ENCODE data around the gene TMEM106A. TPM values are rescaled to one million over a fixed set of nuclear protein-coding genes. Genes with fewer than 3 reads are reported as not detected.

Gene TMEM106A
- total and polyA plus RNA-seq, 2 donors (not counting 1 experiment from before 2014, with no cell fraction given): 23.7 to 66.0 TPM

DNA sequence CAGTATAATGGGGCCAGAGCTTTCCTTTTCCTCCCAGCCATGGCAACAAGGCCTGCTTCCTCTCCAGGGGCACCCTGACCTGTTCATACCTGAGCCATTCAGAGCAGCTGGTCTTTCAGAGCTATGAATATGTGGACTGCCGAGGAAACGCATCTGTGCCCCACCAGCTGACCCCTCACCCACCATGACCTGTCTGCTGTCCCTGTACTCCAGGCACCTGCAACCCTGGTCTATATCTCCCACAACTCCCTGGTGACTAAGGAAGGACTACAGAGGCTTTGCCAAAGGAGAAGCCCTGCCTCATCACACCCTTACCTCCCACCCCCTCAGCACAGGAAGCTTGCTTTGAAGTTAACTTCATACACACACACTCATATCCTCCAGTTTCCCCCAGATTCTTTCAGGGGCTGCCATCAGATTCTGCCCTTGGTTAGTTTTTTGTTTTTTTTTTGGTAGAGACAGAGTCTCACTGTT is 6.0 kb downstream of the TMEM106A start:
- Mint-ChIP-seq H3K4me1 (peaks cover 27% of the 10 kb centered on the region), H3K27ac (no peak overlapping the region), H3K4me3 (no peak overlapping the region), H3K27me3 (no peaks in the 10 kb centered on the region), H3K9me3 (ENCODE audit: insufficient read depth) (no peaks in the 10 kb centered on the region)
- Histone ChIP-seq H3K9ac (ENCODE audit: low read length) (no peak overlapping the region), H3K27ac (ENCODE audit: low read length in 2 of 2) (no peak overlapping the region), H3K36me3 (replicated peaks in 1 of 2; ENCODE audit: control extremely low read depth in 1 of 2, control insufficient read depth in 1 of 2, extremely low read depth in 1 of 2, insufficient read depth in 2 of 2, low read length in 1 of 2) (peaks cover 20 to 59% of the 10 kb centered on the region in 2 experiments), H3K79me2 (ENCODE audit: control insufficient read depth, insufficient read depth, low read length) (peaks cover 10% of the 10 kb centered on the region), H2AFZ (ENCODE audit: insufficient read depth, low read depth, low read length, poor library complexity, severe bottlenecking) (no peak overlapping the region), H3K9me3 (ENCODE audit: control extremely low read depth in 1 of 3, control insufficient read depth in 2 of 3, insufficient read depth in 1 of 3, low read length in 2 of 3) (no peaks in the 10 kb centered on the region), H3K4me2 (replicated peaks; ENCODE audit: low read depth, low read length, poor library complexity, severe bottlenecking) (no peak overlapping the region), H3K27me3 (replicated peaks in 1 of 4; ENCODE audit: control extremely low read depth in 1 of 4, control insufficient read depth in 3 of 4, insufficient read depth in 4 of 4, low read length in 3 of 4) (no peaks in the 10 kb centered on the region), H3K4me1 (ENCODE audit: control insufficient read depth in 2 of 2, insufficient read depth in 2 of 2, low read length in 2 of 2) (peaks cover 8 to 12% of the 10 kb centered on the region in 2 donors), H3K4me3 (ENCODE audit: control extremely low read depth in 1 of 5, extremely low read depth in 1 of 5, insufficient read depth in 1 of 5, low read depth in 2 of 5, low read length in 4 of 5) (no peak overlapping the region), H4K20me1 (ENCODE audit: control insufficient read depth, insufficient read depth, low read length, poor library complexity, severe bottlenecking) (no peaks in the 10 kb centered on the region)
- WGBS (ENCODE audit: insufficient coverage): 100% methylated on average over 2 of the region's 2 CpGs
- intact Hi-C loops (cut with micrococcal nuclease): no loop called here
- ChIA-PET POLR2A (interaction anchor here (0.6 kb wide), 1 partner anchor 98 kb away, joined by 5 read pairs; no protein-coding TSS in a partner anchor), CTCF (no interaction called here)
- no peak for DNase-seq
- no peak for TF ChIP-seq EZH2 (IDR thresholded peaks at IDR 0.05; ENCODE audit: borderline replicate concordance, insufficient read depth, low read depth, low read length, poor library complexity, severe bottlenecking)
- TF ChIP-seq, protein P1, sequence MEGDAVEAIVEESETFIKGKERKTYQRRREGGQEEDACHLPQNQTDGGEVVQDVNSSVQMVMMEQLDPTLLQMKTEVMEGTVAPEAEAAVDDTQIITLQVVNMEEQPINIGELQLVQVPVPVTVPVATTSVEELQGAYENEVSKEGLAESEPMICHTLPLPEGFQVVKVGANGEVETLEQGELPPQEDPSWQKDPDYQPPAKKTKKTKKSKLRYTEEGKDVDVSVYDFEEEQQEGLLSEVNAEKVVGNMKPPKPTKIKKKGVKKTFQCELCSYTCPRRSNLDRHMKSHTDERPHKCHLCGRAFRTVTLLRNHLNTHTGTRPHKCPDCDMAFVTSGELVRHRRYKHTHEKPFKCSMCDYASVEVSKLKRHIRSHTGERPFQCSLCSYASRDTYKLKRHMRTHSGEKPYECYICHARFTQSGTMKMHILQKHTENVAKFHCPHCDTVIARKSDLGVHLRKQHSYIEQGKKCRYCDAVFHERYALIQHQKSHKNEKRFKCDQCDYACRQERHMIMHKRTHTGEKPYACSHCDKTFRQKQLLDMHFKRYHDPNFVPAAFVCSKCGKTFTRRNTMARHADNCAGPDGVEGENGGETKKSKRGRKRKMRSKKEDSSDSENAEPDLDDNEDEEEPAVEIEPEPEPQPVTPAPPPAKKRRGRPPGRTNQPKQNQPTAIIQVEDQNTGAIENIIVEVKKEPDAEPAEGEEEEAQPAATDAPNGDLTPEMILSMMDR (IDR thresholded peaks at IDR 0.05): no peak
- no peak for ATAC-seq (ENCODE audit: low read depth)

DNA sequence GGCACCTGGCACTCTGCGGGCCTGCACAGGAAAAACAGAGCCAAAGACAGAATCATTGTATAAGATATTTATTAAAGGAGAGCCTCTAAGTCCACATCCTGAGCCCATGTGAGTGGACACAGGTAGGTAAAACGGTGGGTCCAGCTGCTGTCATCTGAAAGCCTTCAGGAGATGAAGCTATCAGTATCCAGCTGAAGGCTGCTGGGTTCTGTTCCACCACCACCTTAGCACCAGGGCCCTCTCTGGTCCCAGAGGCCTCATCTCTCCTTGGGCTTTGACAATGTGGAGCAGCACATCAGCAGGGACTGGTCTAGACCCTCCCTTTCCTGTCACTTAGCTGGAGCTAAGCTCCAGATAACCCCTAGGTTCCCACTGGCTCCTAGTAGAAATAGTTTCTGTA is 7.3 kb downstream of the TMEM106A start:
- Mint-ChIP-seq H3K27me3 (no peaks in the 10 kb centered on the region), H3K9me3 (ENCODE audit: insufficient read depth) (no peaks in the 10 kb centered on the region), H3K4me3 (no peak overlapping the region), H3K27ac (no peak overlapping the region), H3K4me1 (peaks cover 14% of the 10 kb centered on the region)
- Histone ChIP-seq H3K9ac (ENCODE audit: low read length) (no peak overlapping the region), H3K27ac (ENCODE audit: low read length in 2 of 2) (no peak overlapping the region), H3K27me3 (replicated peaks in 1 of 4; ENCODE audit: control extremely low read depth in 1 of 4, control insufficient read depth in 3 of 4, insufficient read depth in 4 of 4, low read length in 3 of 4) (no peaks in the 10 kb centered on the region), H4K20me1 (ENCODE audit: control insufficient read depth, insufficient read depth, low read length, poor library complexity, severe bottlenecking) (no peaks in the 10 kb centered on the region), H3K9me3 (ENCODE audit: control extremely low read depth in 1 of 3, control insufficient read depth in 2 of 3, insufficient read depth in 1 of 3, low read length in 2 of 3) (no peaks in the 10 kb centered on the region), H2AFZ (ENCODE audit: insufficient read depth, low read depth, low read length, poor library complexity, severe bottlenecking) (no peak overlapping the region), H3K4me3 (ENCODE audit: control extremely low read depth in 1 of 5, extremely low read depth in 1 of 5, insufficient read depth in 1 of 5, low read depth in 2 of 5, low read length in 4 of 5) (no peak overlapping the region), H3K36me3 (replicated peaks in 1 of 2; ENCODE audit: control extremely low read depth in 1 of 2, control insufficient read depth in 1 of 2, extremely low read depth in 1 of 2, insufficient read depth in 2 of 2, low read length in 1 of 2) (peaks cover 16 to 62% of the 10 kb centered on the region in 2 experiments), H3K4me1 (ENCODE audit: control insufficient read depth in 2 of 2, insufficient read depth in 2 of 2, low read length in 2 of 2) (peaks cover 0 to 1% of the 10 kb centered on the region in 2 donors), H3K79me2 (ENCODE audit: control insufficient read depth, insufficient read depth, low read length) (peaks cover 4% of the 10 kb centered on the region), H3K4me2 (replicated peaks; ENCODE audit: low read depth, low read length, poor library complexity, severe bottlenecking) (no peak overlapping the region)
- ChIA-PET POLR2A (no interaction called here), CTCF (interaction anchor here (0.7 to 1.6 kb wide), 3 partner anchors 169 to 372 kb away, joined by 3 read pairs; partner anchors contain the start of gene DHX8)
- intact Hi-C loops (cut with micrococcal nuclease): no loop called here
- TF ChIP-seq EZH2 (IDR thresholded peaks at IDR 0.05; ENCODE audit: borderline replicate concordance, insufficient read depth, low read depth, low read length, poor library complexity, severe bottlenecking): no peak
- TF ChIP-seq, protein P1 (IDR thresholded peaks at IDR 0.05): no peak
- ATAC-seq (ENCODE audit: low read depth) (no peak), DNase-seq (no peak)
- WGBS (ENCODE audit: insufficient coverage): 100% methylated on average over 1 of the region's 2 CpGs

Measured in B cell (primary cell).